ENCODE measurements around the gene INO80. TPM values are rescaled to one million over a fixed set of nuclear protein-coding genes. Genes with fewer than 3 reads are reported as not detected.
A peak's percentile ranks its signal among the peaks of the same experiment; 100 is the strongest.

Gene INO80
- total and polyA plus RNA-seq, 2 donors (not counting 1 experiment from before 2014, with no cell fraction given), result 16.3 to 55.7 TPM

GRCh38 chr15:40931300-40932142 lies 184.6 kb downstream of the INO80 start:
- H3K9me3 Mint-ChIP-seq (ENCODE audit: insufficient read depth), result no peaks in the 10 kb centered on the region
- no peak overlapping the region for H2AFZ ChIP-seq (ENCODE audit: insufficient read depth, low read depth, low read length, poor library complexity, severe bottlenecking)
- no peak overlapping the region for H3K9ac ChIP-seq (ENCODE audit: low read length)
- H3K27me3 Mint-ChIP-seq, result peaks cover 52% of the 10 kb centered on the region
- peaks cover 20% of the 10 kb centered on the region for H4K20me1 ChIP-seq (ENCODE audit: control insufficient read depth, insufficient read depth, low read length, poor library complexity, severe bottlenecking)
- CTCF ChIA-PET, result interaction anchor here (0.7 to 10.7 kb wide), 4 partner anchors 8 to 26 kb away, joined by 3 to 84 read pairs (median 36); no protein-coding TSS in a partner anchor
- no peaks in the 10 kb centered on the region for H3K36me3 ChIP-seq (replicated peaks in 1 of 2; ENCODE audit: control extremely low read depth in 1 of 2, control insufficient read depth in 1 of 2, extremely low read depth in 1 of 2, insufficient read depth in 2 of 2, low read length in 1 of 2)
- POLR2A ChIA-PET, result no interaction called here
- WGBS (ENCODE audit: insufficient coverage), result 91% methylated on average over 16 of the region's 16 CpGs
- peaks cover 45 to 53% of the 10 kb centered on the region in 2 donors for H3K4me1 ChIP-seq (ENCODE audit: control insufficient read depth in 2 of 2, insufficient read depth in 2 of 2, low read length in 2 of 2)
- H3K27me3 ChIP-seq (replicated peaks in 1 of 4; ENCODE audit: control extremely low read depth in 1 of 4, control insufficient read depth in 3 of 4, insufficient read depth in 4 of 4, low read length in 3 of 4), result peaks cover 0 to 68% (median 41%) of the 10 kb centered on the region in 4 experiments
- H3K79me2 ChIP-seq (ENCODE audit: control insufficient read depth, insufficient read depth, low read length), result no peaks in the 10 kb centered on the region
- peaks cover 0 to 18% (median 0%) of the 10 kb centered on the region in 3 donors for H3K9me3 ChIP-seq (ENCODE audit: control extremely low read depth in 1 of 3, control insufficient read depth in 2 of 3, insufficient read depth in 1 of 3, low read length in 2 of 3)
- no peak for ATAC-seq (ENCODE audit: low read depth)
- H3K27ac Mint-ChIP-seq, result no peak overlapping the region
- TF ChIP-seq EZH2 (IDR thresholded peaks at IDR 0.05; ENCODE audit: borderline replicate concordance, insufficient read depth, low read depth, low read length, poor library complexity, severe bottlenecking), result no peak
- TF ChIP-seq CTCF (IDR thresholded peaks at IDR 0.05), result no peak
- no peak for DNase-seq
- peak overlapping the region; percentile 84 for H3K4me3 Mint-ChIP-seq
- H3K4me1 Mint-ChIP-seq, result peaks cover 40% of the 10 kb centered on the region
- no peak overlapping the region for H3K4me3 ChIP-seq (ENCODE audit: control extremely low read depth in 1 of 5, extremely low read depth in 1 of 5, insufficient read depth in 1 of 5, low read depth in 2 of 5, low read length in 4 of 5)
- no peak overlapping the region for H3K27ac ChIP-seq (ENCODE audit: low read length in 2 of 2)
- peak overlapping the region; percentile 100 for H3K4me2 ChIP-seq (replicated peaks; ENCODE audit: low read depth, low read length, poor library complexity, severe bottlenecking)
- intact Hi-C loops (cut with micrococcal nuclease), result no loop called here

All from B cell (primary cell).